Natural killer cell (primary cell): ENCODE measurements around the gene NT5C1A. TPM values are rescaled to one million over a fixed set of nuclear protein-coding genes. Genes with fewer than 3 reads are reported as not detected.

ENCODE experiments used
- ATAC-seq, 3 donors: fragments of 150-1000 bp in 2 of 3; fragments of 200-7000 bp in 1 of 3; cut with Tn5 transposase; 1 replicate in 1 of 3; 2 replicates in 2 of 3; pipeline ENCODE4 v1.10.0; 2021; ENCODE audit warnings: mild to moderate bottlenecking in 2 of 3, moderate library complexity in 2 of 3
- DNase-seq, 2 donors: peaks; one replicate each; pipeline versions ENCODE4 v3.0.0 to v3.0.0-alpha.2; 2013 to 2021; ENCODE audit warnings: mixed read lengths in 1 of 2
- H3K27ac ChIP-seq: one replicate; pipeline ENCODE4 v1.5.1; 2013; ENCODE audit warnings: mild to moderate bottlenecking, low read length
- H3K27me3 ChIP-seq: one replicate; pipeline ENCODE4 v1.6.1; 2013; ENCODE audit warnings: low read length; ENCODE audit not compliant: control insufficient read depth, insufficient read depth
- H3K36me3 ChIP-seq: one replicate; pipeline ENCODE4 v1.6.1; 2013; ENCODE audit warnings: low read length; ENCODE audit not compliant: control insufficient read depth, insufficient read depth
- H3K4me1 ChIP-seq: one replicate; pipeline ENCODE4 v1.6.1; 2013; ENCODE audit warnings: low read length; ENCODE audit not compliant: control insufficient read depth, insufficient read depth
- H3K4me3 ChIP-seq: one replicate; pipeline ENCODE4 v1.5.1; 2013; ENCODE audit warnings: low read length
- H3K9me3 ChIP-seq: one replicate; pipeline ENCODE4 v1.6.1; 2013; ENCODE audit warnings: low read length; ENCODE audit not compliant: control insufficient read depth, insufficient read depth
- H3K27ac Mint-ChIP-seq, 2 donors: one replicate each; pipeline ENCODE4 v1.8.0; 2022; ENCODE audit warnings: mild to moderate bottlenecking in 2 of 2, mixed read lengths in 2 of 2, moderate library complexity in 1 of 2
- H3K27me3 Mint-ChIP-seq, 2 donors: one replicate each; pipeline ENCODE4 v1.8.0; 2022; ENCODE audit warnings: low read depth in 2 of 2, mixed read lengths in 2 of 2
- H3K36me3 Mint-ChIP-seq: one replicate; pipeline ENCODE4 v1.8.0; 2022; ENCODE audit warnings: mixed read lengths
- H3K4me1 Mint-ChIP-seq, 2 donors: one replicate each; pipeline ENCODE4 v1.8.0; 2022; ENCODE audit warnings: mixed read lengths in 2 of 2
- H3K4me3 Mint-ChIP-seq: one replicate; pipeline ENCODE4 v1.8.0; 2022; ENCODE audit warnings: mild to moderate bottlenecking, moderate library complexity, mixed read lengths
- H3K9me3 Mint-ChIP-seq, 2 donors: one replicate each; pipeline ENCODE4 v1.8.0; 2022; ENCODE audit warnings: mixed read lengths in 2 of 2
- WGBS: methylation state at CpG from one replicate; pipeline ENCODE4 v1.1.7; 2013; ENCODE audit warnings: missing lambda C conversion rate; ENCODE audit not compliant: insufficient coverage; 5-methylcytosine and 5-hydroxymethylcytosine counted together
- intact Hi-C: fragments of 100-400 bp; cut with micrococcal nuclease; formaldehyde crosslinking; loops from one replicate; pipeline ENCODE4 v1.14.2; 2022
- total RNA-seq, 4 donors: library from RNA; stranded (reverse); fragments of 120-200 nt in 1 of 4; gene quantifications; one replicate each; pipeline versions ENCODE4 v1.2.3 to v1.2.4, GENCODE V29; 2013 to 2022
- TF ChIP-seq, protein P1 (sequence below): fragments of 200-600 bp; IDR thresholded peaks from one replicate; pipeline ENCODE4 v1.8.0; 2022; ENCODE audit warnings: antibody characterized with exemption

Gene NT5C1A
- total RNA-seq, 3 donors from 2014 or later (not counting 1 experiment from before 2014, with no cell fraction given) = not detected

DNA sequence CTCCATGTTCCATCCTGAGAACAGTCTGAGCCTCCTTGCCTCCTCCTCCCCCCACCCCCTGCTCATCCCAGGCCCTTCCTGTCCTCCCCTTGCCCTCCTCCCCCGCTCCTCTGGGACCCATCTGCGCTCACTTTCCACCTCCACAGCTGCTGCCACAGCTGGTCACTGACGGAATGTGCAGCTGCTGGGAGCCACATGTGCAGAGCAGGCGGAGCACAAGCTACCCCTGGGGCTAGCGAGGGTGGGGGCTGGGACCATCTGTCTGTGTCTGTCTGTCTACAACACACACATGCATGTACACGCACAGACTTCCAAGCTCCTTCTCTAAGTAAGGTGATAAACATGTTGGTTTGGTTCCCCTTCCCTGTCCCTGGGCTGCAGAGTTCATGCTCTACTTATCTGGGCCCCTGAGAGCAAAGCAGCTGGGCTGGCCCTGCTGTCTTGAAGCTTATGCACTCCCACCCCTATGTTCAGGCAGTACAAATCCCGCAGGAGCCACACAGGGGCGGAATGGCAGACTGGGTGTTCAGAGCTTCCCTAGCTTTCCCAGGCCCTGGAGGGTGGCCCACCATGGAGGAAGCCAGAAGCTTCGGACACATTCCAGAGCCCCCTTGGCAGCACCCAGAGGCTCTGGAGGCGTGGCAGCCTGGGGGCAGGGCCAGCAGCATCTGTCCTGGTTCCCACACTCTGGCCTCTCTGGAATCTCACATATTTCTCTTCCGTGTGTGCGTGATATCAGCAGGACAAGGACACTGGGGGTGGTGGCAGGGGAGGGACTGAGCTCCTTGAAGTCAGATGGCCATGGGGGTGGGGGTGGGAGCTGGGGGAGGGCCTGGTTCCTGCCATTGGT lies 25.4 kb downstream of the NT5C1A start:
- TF ChIP-seq, protein P1, sequence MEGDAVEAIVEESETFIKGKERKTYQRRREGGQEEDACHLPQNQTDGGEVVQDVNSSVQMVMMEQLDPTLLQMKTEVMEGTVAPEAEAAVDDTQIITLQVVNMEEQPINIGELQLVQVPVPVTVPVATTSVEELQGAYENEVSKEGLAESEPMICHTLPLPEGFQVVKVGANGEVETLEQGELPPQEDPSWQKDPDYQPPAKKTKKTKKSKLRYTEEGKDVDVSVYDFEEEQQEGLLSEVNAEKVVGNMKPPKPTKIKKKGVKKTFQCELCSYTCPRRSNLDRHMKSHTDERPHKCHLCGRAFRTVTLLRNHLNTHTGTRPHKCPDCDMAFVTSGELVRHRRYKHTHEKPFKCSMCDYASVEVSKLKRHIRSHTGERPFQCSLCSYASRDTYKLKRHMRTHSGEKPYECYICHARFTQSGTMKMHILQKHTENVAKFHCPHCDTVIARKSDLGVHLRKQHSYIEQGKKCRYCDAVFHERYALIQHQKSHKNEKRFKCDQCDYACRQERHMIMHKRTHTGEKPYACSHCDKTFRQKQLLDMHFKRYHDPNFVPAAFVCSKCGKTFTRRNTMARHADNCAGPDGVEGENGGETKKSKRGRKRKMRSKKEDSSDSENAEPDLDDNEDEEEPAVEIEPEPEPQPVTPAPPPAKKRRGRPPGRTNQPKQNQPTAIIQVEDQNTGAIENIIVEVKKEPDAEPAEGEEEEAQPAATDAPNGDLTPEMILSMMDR = no peak
- H3K9me3 ChIP-seq = no peaks in the 10 kb centered on the region
- intact Hi-C loops = no loop called here
- H3K4me3 Mint-ChIP-seq = no peak overlapping the region
- no peaks in the 10 kb centered on the region for H3K36me3 ChIP-seq
- no peaks in the 10 kb centered on the region for H3K4me1 Mint-ChIP-seq
- no peaks in the 10 kb centered on the region for H3K9me3 Mint-ChIP-seq
- no peak for ATAC-seq
- H3K4me1 ChIP-seq = no peaks in the 10 kb centered on the region
- H3K27ac ChIP-seq = no peak overlapping the region
- WGBS = 80% methylated on average over 11 of the region's 12 CpGs
- no peak for DNase-seq
- H3K36me3 Mint-ChIP-seq = no peaks in the 10 kb centered on the region
- no peaks in the 10 kb centered on the region for H3K27me3 ChIP-seq
- no peak overlapping the region for H3K4me3 ChIP-seq
- peaks cover 10 to 11% of the 10 kb centered on the region in 2 donors for H3K27me3 Mint-ChIP-seq
- no peak overlapping the region for H3K27ac Mint-ChIP-seq

DNA sequence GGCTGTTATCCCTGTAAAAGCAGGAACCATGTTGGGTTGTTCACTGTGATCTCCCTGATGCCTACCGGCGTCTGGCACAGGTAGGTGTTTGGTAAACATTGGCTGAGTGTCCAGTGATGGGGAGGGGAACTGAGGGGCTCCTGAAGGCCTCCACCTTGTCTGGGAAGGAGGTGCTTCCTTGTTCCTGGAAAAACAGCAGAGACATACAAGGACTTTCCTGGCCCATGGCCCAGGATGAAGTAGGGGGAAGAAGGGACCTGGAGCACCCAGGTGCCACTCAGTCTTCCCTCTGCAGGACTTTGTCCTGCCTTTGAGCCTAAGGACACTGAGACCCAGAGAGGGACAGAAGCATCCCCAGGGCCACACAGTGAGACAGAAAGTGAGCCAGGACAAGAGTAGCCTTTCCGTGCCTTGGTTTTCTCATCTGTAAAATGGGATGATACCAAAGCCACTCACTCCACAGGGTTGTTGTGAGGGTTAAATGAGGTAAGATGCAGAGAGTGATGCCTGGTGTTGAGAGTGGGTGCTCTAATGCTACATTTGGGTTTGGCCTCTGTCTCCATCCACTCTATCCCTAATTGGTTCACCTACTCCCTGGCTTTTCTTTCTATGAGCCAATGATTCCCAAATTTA lies 26.4 kb downstream of the NT5C1A start:
- Mint-ChIP-seq H3K27ac (no peak overlapping the region), H3K9me3 (no peaks in the 10 kb centered on the region), H3K4me3 (no peak overlapping the region), H3K4me1 (no peaks in the 10 kb centered on the region), H3K27me3 (peaks cover 18% of the 10 kb centered on the region in 2 donors), H3K36me3 (no peaks in the 10 kb centered on the region)
- H3K4me1 ChIP-seq = no peaks in the 10 kb centered on the region
- no peak overlapping the region for H3K27ac ChIP-seq
- no peaks in the 10 kb centered on the region for H3K36me3 ChIP-seq
- H3K4me3 ChIP-seq = no peak overlapping the region
- no peaks in the 10 kb centered on the region for H3K9me3 ChIP-seq
- intact Hi-C loops = no loop called here
- no peak for ATAC-seq
- WGBS = 93% methylated on average over 2 of the region's 3 CpGs
- no peaks in the 10 kb centered on the region for H3K27me3 ChIP-seq
- DNase-seq = no peak
- TF ChIP-seq, protein P1 = no peak

DNA sequence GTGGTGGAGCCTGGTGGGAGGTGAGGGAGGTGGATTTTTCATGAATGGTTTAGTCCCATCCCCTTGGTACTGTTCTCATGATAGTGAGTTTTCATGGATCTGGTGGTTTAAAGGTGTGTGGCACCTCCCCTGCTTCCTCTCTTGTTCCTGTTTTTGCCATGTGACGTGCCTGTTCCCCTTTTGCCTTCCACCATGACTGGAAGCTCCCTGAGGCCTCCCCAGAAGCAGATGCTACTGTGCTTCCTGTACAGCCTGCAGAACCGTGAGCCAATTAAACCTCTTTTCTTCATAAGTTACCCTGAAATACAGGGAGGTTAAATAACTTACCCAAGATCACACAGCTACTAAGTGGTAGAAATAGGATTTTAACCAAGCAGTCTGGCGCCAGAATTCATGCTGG lies 28.2 kb downstream of the NT5C1A start:
- WGBS = 73% methylated on average over 3 of the region's 3 CpGs
- ATAC-seq (no peak), DNase-seq (no peak)
- Histone ChIP-seq H3K4me1 (no peaks in the 10 kb centered on the region), H3K27ac (no peak overlapping the region), H3K36me3 (no peaks in the 10 kb centered on the region), H3K27me3 (peaks cover 7% of the 10 kb centered on the region), H3K9me3 (no peaks in the 10 kb centered on the region), H3K4me3 (no peak overlapping the region)
- Mint-ChIP-seq H3K27me3 (peaks cover 18 to 27% of the 10 kb centered on the region in 2 donors), H3K4me3 (no peak overlapping the region), H3K36me3 (no peaks in the 10 kb centered on the region), H3K9me3 (no peaks in the 10 kb centered on the region), H3K27ac (no peak overlapping the region), H3K4me1 (no peaks in the 10 kb centered on the region)
- intact Hi-C loops = no loop called here
- TF ChIP-seq, protein P1 = no peak
